ENCODE measurements around the gene ASB8. TPM values are rescaled to one million over a fixed set of nuclear protein-coding genes. Genes with fewer than 3 reads are reported as not detected.
A peak's percentile ranks its signal among the peaks of the same experiment; 100 is the strongest.

Gene ASB8
- polyA plus RNA-seq, 1 donor = 30.6 TPM

- H3K27ac ChIP-seq (ENCODE audit: low read length) = peak overlapping the region; percentile 94
- H3K36me3 ChIP-seq (ENCODE audit: control insufficient read depth, insufficient read depth, low read length) = no peaks in the 10 kb centered on the region
- no peaks in the 10 kb centered on the region for H3K9me3 ChIP-seq (ENCODE audit: control insufficient read depth, low read depth, low read length)
- 0% methylated on average over 2 of the region's 10 CpGs for WGBS (ENCODE audit: insufficient coverage, low lambda C conversion rate)
- peak overlapping the region; percentile 74 for H3K4me3 ChIP-seq (ENCODE audit: low read length)
- peaks cover 19% of the 10 kb centered on the region for H3K4me1 ChIP-seq (ENCODE audit: control insufficient read depth, insufficient read depth, low read length)
- peaks cover 2% of the 10 kb centered on the region for H3K27me3 ChIP-seq (ENCODE audit: control insufficient read depth, insufficient read depth, low read length)
- peak in 1 of 2 donors; percentile 44 for DNase-seq
Measured at GRCh38 chr12:48197549-48197970, 40.2 kb upstream of the ASB8 start.

- Histone ChIP-seq H3K9me3 (ENCODE audit: control insufficient read depth, low read depth, low read length) (no peaks in the 10 kb centered on the region), H3K36me3 (ENCODE audit: control insufficient read depth, insufficient read depth, low read length) (no peaks in the 10 kb centered on the region), H3K27ac (ENCODE audit: low read length) (no peak overlapping the region), H3K4me1 (ENCODE audit: control insufficient read depth, insufficient read depth, low read length) (peaks cover 13% of the 10 kb centered on the region), H3K4me3 (ENCODE audit: low read length) (no peak overlapping the region), H3K27me3 (ENCODE audit: control insufficient read depth, insufficient read depth, low read length) (peaks cover 2% of the 10 kb centered on the region)
- WGBS (ENCODE audit: insufficient coverage, low lambda C conversion rate) = 50% methylated on average over 1 of the region's 1 CpG
- DNase-seq = no peak
Measured at GRCh38 chr12:48194799-48195201, 37.5 kb upstream of the ASB8 start.

- Histone ChIP-seq H3K27me3 (ENCODE audit: control insufficient read depth, insufficient read depth, low read length) (peaks cover 2% of the 10 kb centered on the region), H3K27ac (ENCODE audit: low read length) (no peak overlapping the region), H3K4me3 (ENCODE audit: low read length) (no peak overlapping the region), H3K4me1 (ENCODE audit: control insufficient read depth, insufficient read depth, low read length) (peaks cover 4% of the 10 kb centered on the region), H3K36me3 (ENCODE audit: control insufficient read depth, insufficient read depth, low read length) (no peaks in the 10 kb centered on the region), H3K9me3 (ENCODE audit: control insufficient read depth, low read depth, low read length) (no peaks in the 10 kb centered on the region)
- WGBS (ENCODE audit: insufficient coverage, low lambda C conversion rate) = no CpG with 5 or more reads among the region's 2 CpGs
- no peak for DNase-seq
Measured at GRCh38 chr12:48193623-48194022, 36.3 kb upstream of the ASB8 start.

- peaks cover 4% of the 10 kb centered on the region for H3K27me3 ChIP-seq (ENCODE audit: control insufficient read depth, insufficient read depth, low read length)
- H3K4me1 ChIP-seq (ENCODE audit: control insufficient read depth, insufficient read depth, low read length) = peaks cover 4% of the 10 kb centered on the region
- no peak overlapping the region for H3K4me3 ChIP-seq (ENCODE audit: low read length)
- WGBS (ENCODE audit: insufficient coverage, low lambda C conversion rate) = no CpG with 5 or more reads among the region's 1 CpG
- DNase-seq = no peak
- H3K9me3 ChIP-seq (ENCODE audit: control insufficient read depth, low read depth, low read length) = no peaks in the 10 kb centered on the region
- H3K36me3 ChIP-seq (ENCODE audit: control insufficient read depth, insufficient read depth, low read length) = no peaks in the 10 kb centered on the region
- H3K27ac ChIP-seq (ENCODE audit: low read length) = no peak overlapping the region
Measured at GRCh38 chr12:48192861-48193260, 35.5 kb upstream of the ASB8 start.

- no peaks in the 10 kb centered on the region for H3K36me3 ChIP-seq (ENCODE audit: control insufficient read depth, insufficient read depth, low read length)
- H3K4me3 ChIP-seq (ENCODE audit: low read length) = no peak overlapping the region
- no peaks in the 10 kb centered on the region for H3K4me1 ChIP-seq (ENCODE audit: control insufficient read depth, insufficient read depth, low read length)
- no peak for DNase-seq
- H3K27me3 ChIP-seq (ENCODE audit: control insufficient read depth, insufficient read depth, low read length) = peaks cover 12% of the 10 kb centered on the region
- H3K27ac ChIP-seq (ENCODE audit: low read length) = no peak overlapping the region
- no peaks in the 10 kb centered on the region for H3K9me3 ChIP-seq (ENCODE audit: control insufficient read depth, low read depth, low read length)
Measured at GRCh38 chr12:48191096-48191495, 33.8 kb upstream of the ASB8 start.

- peaks cover 1% of the 10 kb centered on the region for H3K4me1 ChIP-seq (ENCODE audit: control insufficient read depth, insufficient read depth, low read length)
- WGBS (ENCODE audit: insufficient coverage, low lambda C conversion rate) = 41% methylated on average over 2 of the region's 6 CpGs
- no peak overlapping the region for H3K27ac ChIP-seq (ENCODE audit: low read length)
- no peaks in the 10 kb centered on the region for H3K9me3 ChIP-seq (ENCODE audit: control insufficient read depth, low read depth, low read length)
- peak; percentile 82 to 89 for DNase-seq
- H3K27me3 ChIP-seq (ENCODE audit: control insufficient read depth, insufficient read depth, low read length) = peaks cover 28% of the 10 kb centered on the region
- no peak overlapping the region for H3K4me3 ChIP-seq (ENCODE audit: low read length)
- H3K36me3 ChIP-seq (ENCODE audit: control insufficient read depth, insufficient read depth, low read length) = no peaks in the 10 kb centered on the region
Measured at GRCh38 chr12:48189331-48190125, 32.2 kb upstream of the ASB8 start.

- Histone ChIP-seq H3K27me3 (ENCODE audit: control insufficient read depth, insufficient read depth, low read length) (peaks cover 40% of the 10 kb centered on the region), H3K4me1 (ENCODE audit: control insufficient read depth, insufficient read depth, low read length) (peaks cover 10% of the 10 kb centered on the region), H3K9me3 (ENCODE audit: control insufficient read depth, low read depth, low read length) (no peaks in the 10 kb centered on the region), H3K4me3 (ENCODE audit: low read length) (no peak overlapping the region), H3K27ac (ENCODE audit: low read length) (no peak overlapping the region), H3K36me3 (ENCODE audit: control insufficient read depth, insufficient read depth, low read length) (no peaks in the 10 kb centered on the region)
- no peak for DNase-seq
- 54% methylated on average over 4 of the region's 10 CpGs for WGBS (ENCODE audit: insufficient coverage, low lambda C conversion rate)
Measured at GRCh38 chr12:48187916-48188695, 30.8 kb upstream of the ASB8 start.

GRCh38 chr12:48185181-48185919 is 28.0 kb upstream of the ASB8 start:
- no CpG with 5 or more reads among the region's 10 CpGs for WGBS (ENCODE audit: insufficient coverage, low lambda C conversion rate)
- Histone ChIP-seq H3K9me3 (ENCODE audit: control insufficient read depth, low read depth, low read length) (no peaks in the 10 kb centered on the region), H3K4me3 (ENCODE audit: low read length) (no peak overlapping the region), H3K27me3 (ENCODE audit: control insufficient read depth, insufficient read depth, low read length) (peaks cover 63% of the 10 kb centered on the region), H3K36me3 (ENCODE audit: control insufficient read depth, insufficient read depth, low read length) (no peaks in the 10 kb centered on the region), H3K27ac (ENCODE audit: low read length) (no peak overlapping the region), H3K4me1 (ENCODE audit: control insufficient read depth, insufficient read depth, low read length) (peaks cover 17% of the 10 kb centered on the region)
- DNase-seq = no peak

- Histone ChIP-seq H3K27ac (ENCODE audit: low read length) (no peak overlapping the region), H3K4me3 (ENCODE audit: low read length) (peak overlapping the region; percentile 44), H3K4me1 (ENCODE audit: control insufficient read depth, insufficient read depth, low read length) (peaks cover 17% of the 10 kb centered on the region), H3K9me3 (ENCODE audit: control insufficient read depth, low read depth, low read length) (no peaks in the 10 kb centered on the region), H3K27me3 (ENCODE audit: control insufficient read depth, insufficient read depth, low read length) (peaks cover 70% of the 10 kb centered on the region), H3K36me3 (ENCODE audit: control insufficient read depth, insufficient read depth, low read length) (no peaks in the 10 kb centered on the region)
- DNase-seq = no peak
- 0% methylated on average over 1 of the region's 20 CpGs for WGBS (ENCODE audit: insufficient coverage, low lambda C conversion rate)
Measured at GRCh38 chr12:48184549-48184922, 27.2 kb upstream of the ASB8 start.

GRCh38 chr12:48183876-48184548 is 26.7 kb upstream of the ASB8 start:
- Histone ChIP-seq H3K4me1 (ENCODE audit: control insufficient read depth, insufficient read depth, low read length) (peaks cover 17% of the 10 kb centered on the region), H3K4me3 (ENCODE audit: low read length) (peak overlapping the region; percentile 44), H3K27ac (ENCODE audit: low read length) (no peak overlapping the region), H3K9me3 (ENCODE audit: control insufficient read depth, low read depth, low read length) (no peaks in the 10 kb centered on the region), H3K36me3 (ENCODE audit: control insufficient read depth, insufficient read depth, low read length) (no peaks in the 10 kb centered on the region), H3K27me3 (ENCODE audit: control insufficient read depth, insufficient read depth, low read length) (peaks cover 75% of the 10 kb centered on the region)
- WGBS (ENCODE audit: insufficient coverage, low lambda C conversion rate) = no CpG with 5 or more reads among the region's 61 CpGs
- no peak for DNase-seq

Measured in large intestine (tissue), 3 donors.